Measurements from ENCODE around the gene CD163L1. TPM values are rescaled to one million over a fixed set of nuclear protein-coding genes. Genes with fewer than 3 reads are reported as not detected.
"Not testable (repeated sequence)": the region's sequence is repeated elsewhere in the genome, so short reads cannot be mapped to it uniquely, and the experiment has no call there.

Gene CD163L1
- total and polyA plus RNA-seq, 5 donors from 2014 or later: not detected

DNA sequence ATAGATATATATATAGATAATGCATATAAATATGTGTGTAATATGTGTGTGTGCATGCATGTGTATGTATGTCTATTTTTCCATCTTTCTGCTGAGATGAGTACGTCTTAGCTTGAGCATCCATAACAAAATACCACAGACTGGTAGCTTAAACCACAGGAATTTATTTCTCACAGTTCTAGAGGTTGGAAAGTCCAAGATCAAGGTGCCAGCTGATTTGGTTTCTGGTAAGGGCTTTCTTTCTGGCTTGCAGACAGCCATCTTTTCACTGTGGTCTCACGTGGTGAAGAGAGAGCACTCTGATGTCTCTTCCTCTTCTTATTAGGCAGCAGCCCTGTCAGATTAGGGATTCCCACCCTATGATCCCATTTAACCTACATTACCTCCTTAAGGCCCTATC is 92.8 kb downstream of the CD163L1 start:
- no peaks in the 10 kb centered on the region for H3K36me3 Mint-ChIP-seq
- H3K9me3 Mint-ChIP-seq: peaks cover 0 to 6% (median 0%) of the 10 kb centered on the region in 7 donors
- peaks cover 0 to 5% (median 2%) of the 10 kb centered on the region in 4 donors for H3K4me1 Mint-ChIP-seq
- Histone ChIP-seq H3K9me3 (ENCODE audit: control insufficient read depth in 2 of 2, low read length in 2 of 2) (no peaks in the 10 kb centered on the region), H3K4me3 (ENCODE audit: low read depth, low read length) (no peak overlapping the region), H3K27ac (ENCODE audit: insufficient read depth, low read length, poor library complexity, severe bottlenecking) (no peak overlapping the region), H3K27me3 (ENCODE audit: control insufficient read depth, insufficient read depth, low read length) (peaks cover 12% of the 10 kb centered on the region), H3K4me1 (ENCODE audit: control insufficient read depth, insufficient read depth, low read length, poor library complexity, severe bottlenecking) (no peaks in the 10 kb centered on the region), H3K36me3 (ENCODE audit: control insufficient read depth, insufficient read depth, low read length) (no peaks in the 10 kb centered on the region)
- peaks cover 29% of the 10 kb centered on the region for H3K27me3 Mint-ChIP-seq
- DNase-seq: no peak
- H3K27ac Mint-ChIP-seq: no peak overlapping the region
- no peak overlapping the region for H3K4me3 Mint-ChIP-seq
- no peak for ATAC-seq (ENCODE audit: low read depth in 2 of 2)

- Mint-ChIP-seq H3K36me3 (no peaks in the 10 kb centered on the region), H3K9me3 (peaks cover 0 to 11% (median 3%) of the 10 kb centered on the region in 7 donors), H3K4me3 (no peak overlapping the region), H3K4me1 (peaks cover 0 to 5% (median 3%) of the 10 kb centered on the region in 4 donors), H3K27ac (no peak overlapping the region), H3K27me3 (peaks cover 29% of the 10 kb centered on the region)
- no peaks in the 10 kb centered on the region for H3K36me3 ChIP-seq (ENCODE audit: control insufficient read depth, insufficient read depth, low read length)
- no peak overlapping the region for H3K4me3 ChIP-seq (ENCODE audit: low read depth, low read length)
- no peaks in the 10 kb centered on the region for H3K9me3 ChIP-seq (ENCODE audit: control insufficient read depth in 2 of 2, low read length in 2 of 2)
- peaks cover 12% of the 10 kb centered on the region for H3K27me3 ChIP-seq (ENCODE audit: control insufficient read depth, insufficient read depth, low read length)
- DNase-seq (no peak), ATAC-seq (ENCODE audit: low read depth in 2 of 2) (no peak)
- H3K27ac ChIP-seq (ENCODE audit: insufficient read depth, low read length, poor library complexity, severe bottlenecking): no peak overlapping the region
- no peaks in the 10 kb centered on the region for H3K4me1 ChIP-seq (ENCODE audit: control insufficient read depth, insufficient read depth, low read length, poor library complexity, severe bottlenecking)
Measured at GRCh38 chr12:7349418-7349817, 94.5 kb downstream of the CD163L1 start.

DNA sequence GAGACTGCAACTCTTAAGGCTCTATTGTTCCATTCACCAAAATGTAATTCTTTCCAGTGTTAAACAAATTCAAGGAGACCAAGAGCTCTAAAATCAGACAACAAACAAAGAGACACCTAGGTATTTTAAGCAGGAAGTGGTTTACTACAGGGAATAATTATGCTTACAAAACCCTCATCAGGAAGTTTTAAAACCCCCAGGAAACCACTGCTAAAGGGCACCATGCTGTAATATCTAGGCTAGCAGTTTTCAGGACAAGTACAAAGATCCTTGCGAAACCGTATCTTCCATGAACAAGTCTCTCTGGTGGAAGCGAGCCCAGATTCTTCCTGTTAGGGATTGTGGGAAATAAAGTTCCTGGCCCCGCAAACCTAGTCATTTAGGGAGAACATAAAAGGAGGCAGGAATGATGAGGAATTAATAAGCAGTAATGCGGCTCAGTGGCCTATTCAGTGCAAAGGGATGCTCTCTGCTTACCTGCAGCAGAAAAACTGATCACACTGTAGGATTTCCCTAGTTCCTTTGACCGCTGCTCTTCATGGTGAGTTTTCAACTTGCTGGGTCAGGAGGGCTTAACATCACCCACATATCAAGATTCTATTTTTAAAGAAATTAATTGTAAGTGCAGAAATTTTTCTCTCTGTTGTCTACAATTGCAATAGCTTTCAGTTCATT is 97.3 kb downstream of the CD163L1 start:
- H3K4me3 Mint-ChIP-seq: no peak overlapping the region
- no peaks in the 10 kb centered on the region for H3K36me3 Mint-ChIP-seq
- peaks cover 5% of the 10 kb centered on the region for H3K27me3 ChIP-seq (ENCODE audit: control insufficient read depth, insufficient read depth, low read length)
- no peak for ATAC-seq (ENCODE audit: low read depth in 2 of 2)
- peaks cover 0 to 25% (median 7%) of the 10 kb centered on the region in 7 donors for H3K9me3 Mint-ChIP-seq
- DNase-seq: no peak
- no peaks in the 10 kb centered on the region for H3K36me3 ChIP-seq (ENCODE audit: control insufficient read depth, insufficient read depth, low read length)
- peaks cover 9% of the 10 kb centered on the region for H3K27me3 Mint-ChIP-seq
- no peaks in the 10 kb centered on the region for H3K4me1 ChIP-seq (ENCODE audit: control insufficient read depth, insufficient read depth, low read length, poor library complexity, severe bottlenecking)
- peaks cover 0 to 5% (median 3%) of the 10 kb centered on the region in 4 donors for H3K4me1 Mint-ChIP-seq
- no peak overlapping the region for H3K27ac Mint-ChIP-seq
- H3K4me3 ChIP-seq (ENCODE audit: low read depth, low read length): no peak overlapping the region
- no peak overlapping the region for H3K27ac ChIP-seq (ENCODE audit: insufficient read depth, low read length, poor library complexity, severe bottlenecking)
- H3K9me3 ChIP-seq (ENCODE audit: control insufficient read depth in 2 of 2, low read length in 2 of 2): no peaks in the 10 kb centered on the region

DNA sequence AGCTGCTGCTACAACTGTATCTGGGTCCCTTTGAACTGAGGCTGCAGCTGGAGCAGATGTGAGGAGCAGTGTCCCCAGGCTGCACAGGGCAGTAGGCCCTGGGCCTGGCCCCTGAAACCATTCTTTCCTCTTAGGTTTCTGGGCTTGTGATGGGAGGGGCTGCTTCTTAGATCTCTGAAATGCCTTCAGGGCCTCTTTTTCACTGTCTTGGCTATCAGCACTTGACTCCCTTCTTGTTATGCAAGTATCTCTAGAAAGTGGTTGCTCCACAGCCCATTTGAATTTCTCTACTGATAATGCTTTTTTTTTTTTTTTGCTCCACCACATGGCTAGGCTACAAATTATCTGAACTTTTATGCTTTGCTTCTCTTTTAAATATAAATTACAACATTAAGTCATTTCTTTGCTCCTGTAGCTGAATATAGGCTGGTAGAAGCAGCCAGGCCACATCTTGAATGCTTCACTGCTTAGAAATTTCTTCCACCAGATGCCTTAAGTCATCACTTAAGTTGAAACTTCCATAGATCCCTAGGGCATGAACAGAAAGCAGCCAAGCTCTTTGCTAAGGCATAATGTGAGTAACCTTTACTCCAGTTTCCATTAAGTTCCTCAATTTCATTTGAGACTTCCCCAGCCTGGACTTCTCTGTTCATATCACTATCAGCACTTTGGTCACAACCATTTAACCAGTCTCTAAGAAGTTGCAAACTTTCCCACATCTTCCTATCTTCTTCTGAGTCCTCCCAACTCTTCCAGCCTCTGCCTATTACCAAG is 98.9 kb downstream of the CD163L1 start:
- no peak overlapping the region for H3K4me3 Mint-ChIP-seq
- H3K36me3 Mint-ChIP-seq: no peaks in the 10 kb centered on the region
- H3K9me3 ChIP-seq (ENCODE audit: control insufficient read depth in 2 of 2, low read length in 2 of 2): no peaks in the 10 kb centered on the region
- DNase-seq (no peak), ATAC-seq (ENCODE audit: low read depth in 2 of 2) (no peak)
- no peak overlapping the region for H3K27ac Mint-ChIP-seq
- no peaks in the 10 kb centered on the region for H3K27me3 Mint-ChIP-seq
- H3K27me3 ChIP-seq (ENCODE audit: control insufficient read depth, insufficient read depth, low read length): peaks cover 2% of the 10 kb centered on the region
- peaks cover 0 to 4% (median 0%) of the 10 kb centered on the region in 4 donors for H3K4me1 Mint-ChIP-seq
- H3K9me3 Mint-ChIP-seq: peaks cover 0 to 25% (median 4%) of the 10 kb centered on the region in 7 donors
- H3K4me3 ChIP-seq (ENCODE audit: low read depth, low read length): no peak overlapping the region
- no peaks in the 10 kb centered on the region for H3K36me3 ChIP-seq (ENCODE audit: control insufficient read depth, insufficient read depth, low read length)
- H3K27ac ChIP-seq (ENCODE audit: insufficient read depth, low read length, poor library complexity, severe bottlenecking): no peak overlapping the region
- no peaks in the 10 kb centered on the region for H3K4me1 ChIP-seq (ENCODE audit: control insufficient read depth, insufficient read depth, low read length, poor library complexity, severe bottlenecking)

DNA sequence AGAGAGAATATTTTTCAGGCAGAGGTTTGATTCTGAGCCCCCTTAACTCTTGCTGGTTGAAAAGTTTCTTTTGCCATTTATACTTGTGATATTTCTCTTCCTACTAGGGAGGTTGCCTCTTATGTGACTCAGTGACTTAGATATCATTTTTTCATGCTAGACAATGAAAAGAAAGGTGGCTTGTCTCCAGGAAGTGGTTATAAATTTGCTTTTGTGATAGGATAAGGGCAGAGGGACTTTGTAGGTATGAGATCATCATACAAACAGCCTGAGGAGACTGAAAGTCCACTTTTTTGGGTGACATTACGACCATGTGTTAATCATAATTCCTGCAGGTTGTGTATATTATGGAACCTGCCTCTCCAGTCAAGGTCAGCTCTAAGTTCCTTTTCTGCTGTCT is 104.3 kb downstream of the CD163L1 start:
- DNase-seq: no peak

GRCh38 chr12:7337790-7338189 is 106.2 kb downstream of the CD163L1 start:
- not testable (repeated sequence) for H3K9me3 ChIP-seq (ENCODE audit: control insufficient read depth in 2 of 2, low read length in 2 of 2); H3K4me3 ChIP-seq (ENCODE audit: low read depth, low read length); H3K4me1 ChIP-seq (ENCODE audit: control insufficient read depth, insufficient read depth, low read length, poor library complexity, severe bottlenecking); H3K36me3 ChIP-seq (ENCODE audit: control insufficient read depth, insufficient read depth, low read length); H3K36me3 Mint-ChIP-seq; ATAC-seq (ENCODE audit: low read depth in 2 of 2); H3K27me3 Mint-ChIP-seq; H3K4me3 Mint-ChIP-seq; H3K27me3 ChIP-seq (ENCODE audit: control insufficient read depth, insufficient read depth, low read length); H3K4me1 Mint-ChIP-seq; H3K27ac ChIP-seq (ENCODE audit: insufficient read depth, low read length, poor library complexity, severe bottlenecking); DNase-seq; H3K27ac Mint-ChIP-seq
- peaks cover 0 to 12% (median 4%) of the 10 kb centered on the region in 7 donors for H3K9me3 Mint-ChIP-seq

More for the DNA sequence above, 104.3 kb downstream of the CD163L1 start:
- Histone ChIP-seq H3K27ac (ENCODE audit: insufficient read depth, low read length, poor library complexity, severe bottlenecking) (no peak overlapping the region), H3K4me3 (ENCODE audit: low read depth, low read length) (no peak overlapping the region), H3K36me3 (ENCODE audit: control insufficient read depth, insufficient read depth, low read length) (no peaks in the 10 kb centered on the region), H3K27me3 (ENCODE audit: control insufficient read depth, insufficient read depth, low read length) (no peaks in the 10 kb centered on the region), H3K4me1 (ENCODE audit: control insufficient read depth, insufficient read depth, low read length, poor library complexity, severe bottlenecking) (no peaks in the 10 kb centered on the region), H3K9me3 (ENCODE audit: control insufficient read depth in 2 of 2, low read length in 2 of 2) (no peaks in the 10 kb centered on the region)
- H3K27ac Mint-ChIP-seq: no peak overlapping the region
- H3K36me3 Mint-ChIP-seq: no peaks in the 10 kb centered on the region
- ATAC-seq (ENCODE audit: low read depth in 2 of 2): no peak
- H3K9me3 Mint-ChIP-seq: peaks cover 0 to 19% (median 4%) of the 10 kb centered on the region in 7 donors
- H3K4me1 Mint-ChIP-seq: no peaks in the 10 kb centered on the region
- no peak overlapping the region for H3K4me3 Mint-ChIP-seq
- no peaks in the 10 kb centered on the region for H3K27me3 Mint-ChIP-seq

- DNase-seq (no peak), ATAC-seq (ENCODE audit: low read depth in 2 of 2) (no peak)
- no peak overlapping the region for H3K4me3 Mint-ChIP-seq
- H3K36me3 Mint-ChIP-seq: no peaks in the 10 kb centered on the region
- Histone ChIP-seq H3K27me3 (ENCODE audit: control insufficient read depth, insufficient read depth, low read length) (peaks cover 7% of the 10 kb centered on the region), H3K36me3 (ENCODE audit: control insufficient read depth, insufficient read depth, low read length) (no peaks in the 10 kb centered on the region), H3K9me3 (ENCODE audit: control insufficient read depth in 2 of 2, low read length in 2 of 2) (peaks cover 0 to 2% of the 10 kb centered on the region in 2 experiments), H3K4me3 (ENCODE audit: low read depth, low read length) (no peak overlapping the region), H3K4me1 (ENCODE audit: control insufficient read depth, insufficient read depth, low read length, poor library complexity, severe bottlenecking) (no peaks in the 10 kb centered on the region), H3K27ac (ENCODE audit: insufficient read depth, low read length, poor library complexity, severe bottlenecking) (no peak overlapping the region)
- H3K27me3 Mint-ChIP-seq: peaks cover 5% of the 10 kb centered on the region
- peaks cover 0 to 5% (median under 1%) of the 10 kb centered on the region in 7 donors for H3K9me3 Mint-ChIP-seq
- H3K4me1 Mint-ChIP-seq: no peaks in the 10 kb centered on the region
- H3K27ac Mint-ChIP-seq: no peak overlapping the region
Measured at GRCh38 chr12:7327918-7328317, 116.0 kb downstream of the CD163L1 start.
